DOHH2 (cell line): ENCODE measurements around the gene DACT3.

Experiments
- H3F3A ChIP-seq: fragments of 200-600 bp; sonication (generic), shearing (Covaris generic); 2 replicates; pipeline ENCODE4 v1.6.0; 2016; ENCODE audit warnings: antibody characterized with exemption, mild to moderate bottlenecking; ENCODE audit not compliant: control insufficient read depth, insufficient read depth
- H3K27ac ChIP-seq: fragments of 200-600 bp; sonication (generic); 2 replicates; pipeline ENCODE4 v1.5.1; 2014; ENCODE audit warnings: low read depth, mild to moderate bottlenecking, low read length, moderate library complexity
- H3K27me3 ChIP-seq: fragments of 200-600 bp; sonication (generic); 2 replicates; pipeline ENCODE4 v1.6.1; 2014; ENCODE audit warnings: mild to moderate bottlenecking, low read length, mixed read lengths; ENCODE audit not compliant: control insufficient read depth
- H3K36me3 ChIP-seq: fragments of 200-600 bp; sonication (generic); 2 replicates; pipeline ENCODE4 v1.6.1; 2014; ENCODE audit warnings: mild to moderate bottlenecking, low read length, moderate library complexity, mixed read lengths; ENCODE audit not compliant: control insufficient read depth
- H3K4me1 ChIP-seq: fragments of 200-600 bp; sonication (generic); 2 replicates; pipeline ENCODE4 v1.6.1; 2014; ENCODE audit warnings: mild to moderate bottlenecking, low read length, mixed read lengths; ENCODE audit not compliant: control insufficient read depth
- H3K4me2 ChIP-seq: fragments of 200-600 bp; sonication (generic); 2 replicates; pipeline ENCODE4 v1.6.0; 2014; ENCODE audit warnings: mild to moderate bottlenecking, low read length, moderate library complexity
- H3K4me3 ChIP-seq: fragments of 200-600 bp; sonication (generic); 2 replicates; pipeline ENCODE4 v1.5.1; 2014; ENCODE audit warnings: mild to moderate bottlenecking, low read length, mixed read lengths
- H3K79me2 ChIP-seq: fragments of 200-600 bp; sonication (generic); 2 replicates; pipeline ENCODE4 v1.6.1; 2014; ENCODE audit warnings: mild to moderate bottlenecking, low read length, mixed read lengths; ENCODE audit not compliant: control insufficient read depth
- H3K9me2 ChIP-seq: fragments of 200-600 bp; sonication (generic); replicated peaks from 2 replicates; pipeline ENCODE4 v1.6.1; 2014; ENCODE audit warnings: mild to moderate bottlenecking, low read length, mixed read lengths; ENCODE audit not compliant: control insufficient read depth
- H3K9me3 ChIP-seq: fragments of 200-600 bp; sonication (generic); 2 replicates; pipeline ENCODE4 v1.6.1; 2014; ENCODE audit warnings: antibody characterized with exemption, low read length, mixed read lengths; ENCODE audit not compliant: control insufficient read depth, insufficient read depth
- H4K20me1 ChIP-seq: fragments of 200-600 bp; sonication (generic); 2 replicates; pipeline ENCODE4 v1.6.0; 2014; ENCODE audit warnings: low read depth, mild to moderate bottlenecking, antibody characterized with exemption, low read length, moderate library complexity; ENCODE audit not compliant: control insufficient read depth, insufficient read depth
- CTCF ChIP-seq: fragments of 200-600 bp; sonication (generic); IDR thresholded peaks from one replicate; pipeline ENCODE4 v1.5.1; 2014; ENCODE audit warnings: antibody characterized with exemption, mild to moderate bottlenecking, low read depth, low read length; ENCODE audit not compliant: poor library complexity, severe bottlenecking
- EZH2phosphoT487 ChIP-seq: fragments of 200-600 bp; sonication (generic); IDR thresholded peaks from 2 replicates; pipeline ENCODE4 v1.6.1; 2017; ENCODE audit warnings: borderline replicate concordance, mild to moderate bottlenecking, antibody characterized with exemption, low read length, moderate library complexity, mixed read lengths

Gene DACT3

GRCh38 chr19:46700704-46701103, 39.7 kb upstream of the DACT3 start:
- Histone ChIP-seq H3K9me2 (no peaks in the 10 kb centered on the region), H3K27me3 (no peaks in the 10 kb centered on the region), H3K4me2 (no peak overlapping the region), H3K79me2 (peaks cover 5% of the 10 kb centered on the region; the same call in 1 of the 2 replicates), H3K36me3 (peaks cover 74% of the 10 kb centered on the region), H4K20me1 (peaks cover 4% of the 10 kb centered on the region; the same call in 1 of the 2 replicates), H3K4me3 (no peak overlapping the region), H3K9me3 (no peaks in the 10 kb centered on the region), H3K27ac (no peak overlapping the region), H3K4me1 (peaks cover 6% of the 10 kb centered on the region; the same call in 1 of the 2 replicates), H3F3A (no peaks in the 10 kb centered on the region)
- TF ChIP-seq CTCF: no peak
- no peak for TF ChIP-seq EZH2phosphoT487

- no peaks in the 10 kb centered on the region for H3K79me2 ChIP-seq
- no peaks in the 10 kb centered on the region for H3K9me3 ChIP-seq
- H3K36me3 ChIP-seq: peaks cover 85% of the 10 kb centered on the region
- no peaks in the 10 kb centered on the region for H3K9me2 ChIP-seq
- no peak overlapping the region for H3K27ac ChIP-seq
- no peak overlapping the region for H3K4me3 ChIP-seq
- H3K4me2 ChIP-seq: no peak overlapping the region
- no peaks in the 10 kb centered on the region for H3K27me3 ChIP-seq
- no peaks in the 10 kb centered on the region for H3K4me1 ChIP-seq
- no peaks in the 10 kb centered on the region for H4K20me1 ChIP-seq
- TF ChIP-seq EZH2phosphoT487 (no peak), CTCF (no peak)
- no peaks in the 10 kb centered on the region for H3F3A ChIP-seq
These were observed 37.7 kb upstream of the DACT3 start for GRCh38 chr19:46698395-46699321.

GRCh38 chr19:46697204-46697960, 36.4 kb upstream of the DACT3 start:
- H3K9me2 ChIP-seq: no peaks in the 10 kb centered on the region
- no peaks in the 10 kb centered on the region for H3K9me3 ChIP-seq
- TF ChIP-seq CTCF (no peak), EZH2phosphoT487 (no peak)
- no peaks in the 10 kb centered on the region for H4K20me1 ChIP-seq
- H3K4me3 ChIP-seq: no peak overlapping the region
- no peaks in the 10 kb centered on the region for H3F3A ChIP-seq
- peaks cover 87% of the 10 kb centered on the region for H3K36me3 ChIP-seq
- no peaks in the 10 kb centered on the region for H3K4me1 ChIP-seq
- H3K27ac ChIP-seq: no peak overlapping the region
- H3K79me2 ChIP-seq: no peaks in the 10 kb centered on the region
- no peaks in the 10 kb centered on the region for H3K27me3 ChIP-seq
- no peak overlapping the region for H3K4me2 ChIP-seq
